GM21381 (cell line): ENCODE measurements around the gene FAP.
A peak's percentile ranks its signal among the peaks of the same experiment; 100 is the strongest.

Experiments used
- ATAC-seq: cut with Tn5 transposase; IDR thresholded peaks from one replicate; pipeline ENCODE4 v1.9.1; 2021; ENCODE audit warnings: mild to moderate bottlenecking, moderate library complexity; ENCODE audit not compliant: unreplicated experiment

FAP gene

DNA sequence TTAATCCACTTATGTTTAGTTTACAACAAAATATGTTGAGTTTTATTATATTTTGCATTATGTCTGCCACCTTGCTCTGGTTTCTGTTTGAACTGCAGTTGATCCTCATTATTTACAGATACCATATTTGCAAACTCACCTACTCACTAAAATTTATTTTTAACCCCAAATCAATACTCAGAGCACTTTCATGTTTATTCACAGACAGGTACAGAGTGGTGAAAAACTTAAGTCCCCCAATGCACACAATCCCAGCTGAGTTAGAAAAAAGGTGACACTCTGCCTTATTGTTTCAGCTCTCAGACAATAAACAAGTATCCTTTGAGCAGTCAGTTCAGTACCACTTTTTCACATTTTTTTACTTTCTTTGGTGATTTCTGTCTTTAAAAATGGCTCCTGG, 104.9 kb downstream of the FAP start:
- no peak for ATAC-seq

DNA sequence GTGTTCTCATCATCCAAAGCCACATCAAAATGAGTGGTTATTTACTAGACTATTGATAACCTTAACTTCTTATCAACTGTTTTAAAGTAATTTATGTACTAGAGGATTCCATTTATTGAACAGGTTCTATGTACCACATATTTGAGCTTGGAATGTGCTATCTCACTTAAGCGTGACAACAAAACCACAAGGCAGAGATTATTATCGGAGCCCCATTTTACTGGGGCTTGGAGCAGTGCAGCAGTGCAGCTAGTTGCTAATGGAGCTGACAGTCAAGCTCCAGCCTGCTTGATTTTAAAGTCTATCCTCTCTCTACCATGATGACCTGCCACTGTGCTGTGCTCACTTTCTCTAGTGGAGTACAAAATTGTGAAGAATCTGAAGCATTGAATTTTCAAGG, 115.8 kb downstream of the FAP start:
- ATAC-seq, result no peak

DNA sequence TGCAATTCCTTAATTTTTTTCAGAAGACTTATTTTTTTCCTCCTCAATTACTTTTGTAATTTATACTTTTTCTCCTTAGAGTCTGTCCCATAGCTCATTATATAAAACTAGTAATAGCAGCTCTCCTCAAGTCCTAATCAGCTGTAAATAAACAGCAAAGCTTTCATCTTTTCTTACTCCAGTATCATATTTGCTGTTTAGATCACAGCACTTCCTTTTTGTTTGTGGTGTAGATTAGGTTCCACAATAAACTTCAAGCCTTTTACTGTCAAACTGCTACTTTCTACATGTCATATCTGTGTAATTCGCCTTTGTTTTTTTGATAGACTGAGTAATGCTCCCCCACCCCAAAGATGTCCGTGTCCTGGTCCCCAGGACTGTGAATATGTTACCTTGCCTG, 116.7 kb downstream of the FAP start:
- peak; percentile 11 for ATAC-seq

DNA sequence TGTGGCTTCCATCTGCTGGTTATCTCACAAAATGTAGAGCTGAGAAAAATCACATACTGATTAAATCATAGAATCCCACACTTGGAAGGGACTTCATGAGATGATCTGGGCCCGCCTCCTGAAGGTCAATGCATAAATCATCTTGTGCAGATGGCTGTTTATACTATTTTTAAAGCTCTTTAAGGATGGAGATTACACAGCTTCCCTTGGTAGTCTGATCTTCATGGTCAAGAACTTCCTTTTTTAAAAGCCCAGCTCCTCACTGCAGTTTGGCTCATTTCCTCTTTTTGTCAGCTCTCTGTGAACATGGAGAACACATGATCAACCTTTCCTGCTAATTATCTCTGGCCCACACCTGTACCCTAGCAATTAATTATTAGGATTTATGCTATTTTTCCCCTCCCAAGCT, 117.1 kb downstream of the FAP start:
- peak; percentile 92 for ATAC-seq

DNA sequence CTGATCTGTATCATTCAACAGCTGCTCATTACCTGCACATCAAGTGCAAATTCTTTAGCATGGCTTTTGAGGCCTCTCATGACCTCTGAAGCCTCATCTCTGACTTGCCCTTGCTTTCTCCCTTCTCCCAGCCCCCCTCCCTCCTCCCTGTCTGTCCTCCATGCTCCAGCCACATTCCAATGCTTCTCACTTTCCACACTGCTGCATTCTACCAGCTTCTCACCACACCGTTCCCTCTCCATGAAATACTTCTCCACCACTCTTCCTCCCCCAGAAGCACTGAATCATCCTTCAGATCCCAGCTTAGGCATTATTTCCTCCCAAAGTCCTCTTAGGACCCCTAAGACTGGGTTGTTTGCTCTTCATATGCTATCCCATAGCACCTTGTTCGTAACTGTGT, 118.1 kb downstream of the FAP start:
- no peak for ATAC-seq

DNA sequence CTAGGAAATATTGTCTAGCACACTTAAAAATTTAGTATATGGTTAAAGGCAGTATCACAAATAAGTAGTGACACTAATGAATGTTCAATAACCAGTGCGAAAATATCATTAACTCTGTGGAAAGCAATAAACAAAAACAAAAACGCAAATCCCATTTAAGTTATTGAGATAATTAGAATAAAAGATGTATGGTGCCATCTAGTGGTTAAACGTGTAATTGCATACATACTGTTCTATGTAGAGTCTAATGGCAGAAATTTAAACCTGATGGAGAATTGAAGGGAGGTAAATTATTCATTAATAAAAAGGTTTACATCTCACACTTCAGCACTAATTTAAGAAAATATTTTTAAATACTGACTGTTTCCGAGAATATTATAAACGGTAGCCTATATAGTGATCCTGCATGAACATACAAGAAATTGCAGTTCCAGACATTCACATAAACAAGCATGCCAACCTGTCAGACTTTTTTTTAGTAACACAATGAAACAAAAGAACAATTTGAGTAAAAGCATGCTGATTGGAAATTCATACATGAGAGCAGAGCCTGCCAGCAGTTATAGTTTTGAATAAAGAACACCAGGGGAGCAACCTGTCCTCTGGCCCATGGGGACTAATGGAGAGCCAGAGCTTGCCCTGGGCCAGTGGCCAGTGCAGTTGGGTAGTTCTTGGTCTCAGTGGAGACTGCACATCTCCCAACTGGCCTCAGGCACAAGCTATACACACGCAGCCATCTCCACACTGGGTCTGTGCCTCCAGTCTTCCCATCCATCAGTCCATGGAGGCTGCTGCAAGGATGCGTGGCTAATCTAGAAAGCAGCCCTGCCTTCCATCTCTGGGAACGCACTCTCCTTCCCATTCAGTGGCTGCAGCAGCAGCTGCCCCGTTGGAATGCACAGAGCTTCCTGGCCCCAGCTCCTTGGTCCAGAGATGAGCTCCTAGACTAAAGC, 119.2 kb downstream of the FAP start:
- ATAC-seq, result no peak
